ENCODE results near the gene LRPAP1.

DNA sequence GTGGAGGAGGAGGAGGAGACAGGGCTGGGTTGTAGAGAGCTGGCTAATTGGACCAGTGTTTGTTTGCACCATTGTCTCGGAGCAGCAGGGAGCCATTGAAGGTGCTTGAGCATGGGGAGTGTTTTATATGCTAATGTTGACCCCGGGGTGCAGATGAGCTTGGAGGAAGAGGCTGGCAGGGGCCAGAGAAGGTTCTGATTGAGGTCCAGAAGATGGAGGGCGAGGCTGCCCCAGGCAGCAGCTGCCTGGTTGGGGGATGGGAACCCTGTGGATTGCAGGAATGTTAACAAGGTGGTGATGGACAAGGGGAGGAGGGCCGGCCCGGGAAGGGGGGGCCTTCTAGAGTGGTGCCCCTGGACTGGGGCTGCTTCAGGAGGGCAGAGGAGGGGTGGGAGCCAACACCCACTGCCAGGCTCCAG, 51.1 kb downstream of the LRPAP1 start:
- TF ChIP-seq, protein P1, sequence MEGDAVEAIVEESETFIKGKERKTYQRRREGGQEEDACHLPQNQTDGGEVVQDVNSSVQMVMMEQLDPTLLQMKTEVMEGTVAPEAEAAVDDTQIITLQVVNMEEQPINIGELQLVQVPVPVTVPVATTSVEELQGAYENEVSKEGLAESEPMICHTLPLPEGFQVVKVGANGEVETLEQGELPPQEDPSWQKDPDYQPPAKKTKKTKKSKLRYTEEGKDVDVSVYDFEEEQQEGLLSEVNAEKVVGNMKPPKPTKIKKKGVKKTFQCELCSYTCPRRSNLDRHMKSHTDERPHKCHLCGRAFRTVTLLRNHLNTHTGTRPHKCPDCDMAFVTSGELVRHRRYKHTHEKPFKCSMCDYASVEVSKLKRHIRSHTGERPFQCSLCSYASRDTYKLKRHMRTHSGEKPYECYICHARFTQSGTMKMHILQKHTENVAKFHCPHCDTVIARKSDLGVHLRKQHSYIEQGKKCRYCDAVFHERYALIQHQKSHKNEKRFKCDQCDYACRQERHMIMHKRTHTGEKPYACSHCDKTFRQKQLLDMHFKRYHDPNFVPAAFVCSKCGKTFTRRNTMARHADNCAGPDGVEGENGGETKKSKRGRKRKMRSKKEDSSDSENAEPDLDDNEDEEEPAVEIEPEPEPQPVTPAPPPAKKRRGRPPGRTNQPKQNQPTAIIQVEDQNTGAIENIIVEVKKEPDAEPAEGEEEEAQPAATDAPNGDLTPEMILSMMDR (optimal IDR thresholded peaks at IDR 0.05 in 1 of 3, IDR thresholded peaks at IDR 0.05 in 1 of 3, conservative IDR thresholded peaks at IDR 0.05 in 1 of 3; ENCODE audit: extremely low read depth in 1 of 3, insufficient read depth in 2 of 3, low read length in 3 of 3): no peak
- no peak for TF ChIP-seq EZH2 (IDR thresholded peaks at IDR 0.05; ENCODE audit: low read length)

All from keratinocyte (primary cell).